T1000 (cell line): ENCODE data around the gene KDM4E.

Experiments
- DNase-seq: peaks from one replicate; lab custom pipeline; 2025; ENCODE audit warnings: mixed read lengths; lab: John Stamatoyannopoulos, UW

The KDM4E gene

DNA sequence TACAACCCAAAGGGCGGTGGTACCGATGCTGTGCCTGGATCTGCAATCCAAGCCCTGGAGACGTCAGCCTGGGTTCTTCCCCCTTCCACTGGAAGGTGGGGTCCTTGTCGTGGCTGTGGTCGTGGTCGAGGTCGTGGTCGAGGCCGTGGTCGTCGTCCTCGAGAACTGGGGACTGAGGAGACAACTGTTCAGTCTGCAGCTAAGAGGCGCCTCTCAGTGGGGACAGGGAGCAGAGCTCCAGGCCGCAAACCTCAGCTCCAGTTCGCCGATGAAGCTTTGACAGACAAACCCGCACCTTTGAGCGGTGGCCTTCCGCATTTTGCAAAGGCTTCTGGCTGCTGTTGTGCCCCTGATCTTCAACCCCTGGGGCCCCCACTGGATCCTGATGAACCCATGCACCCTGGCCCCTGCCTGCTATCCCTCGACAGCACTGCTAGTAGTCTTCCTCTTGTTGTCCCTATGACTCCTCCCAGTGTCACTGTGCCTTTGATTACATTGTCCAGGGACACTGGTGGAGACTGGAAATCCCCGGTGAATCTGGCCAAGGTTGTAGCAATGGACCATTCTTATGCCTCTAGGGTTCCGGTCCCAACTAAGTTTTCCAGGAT is 25.6 kb downstream of the KDM4E start:
- no peak for DNase-seq

DNA sequence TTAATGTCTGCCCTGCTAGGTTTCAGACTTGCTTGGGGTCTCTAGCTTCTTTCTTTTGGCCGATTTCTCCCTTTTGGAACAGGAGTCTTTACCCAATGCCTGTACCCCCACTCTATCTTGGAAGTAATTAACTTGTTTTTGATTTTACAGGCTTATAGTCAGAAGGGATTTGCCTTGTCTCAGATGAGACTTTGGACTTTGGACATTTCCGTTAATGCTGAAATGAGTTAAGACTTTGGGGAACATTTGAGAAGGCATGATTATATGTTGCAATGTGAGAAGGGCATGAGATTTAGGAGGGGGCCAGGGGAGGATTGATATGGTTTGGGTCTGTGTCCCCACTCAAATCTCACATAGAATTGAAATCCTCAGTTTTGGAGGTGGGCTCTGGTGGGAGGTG is 29.3 kb downstream of the KDM4E start:
- DNase-seq = no peak

DNA sequence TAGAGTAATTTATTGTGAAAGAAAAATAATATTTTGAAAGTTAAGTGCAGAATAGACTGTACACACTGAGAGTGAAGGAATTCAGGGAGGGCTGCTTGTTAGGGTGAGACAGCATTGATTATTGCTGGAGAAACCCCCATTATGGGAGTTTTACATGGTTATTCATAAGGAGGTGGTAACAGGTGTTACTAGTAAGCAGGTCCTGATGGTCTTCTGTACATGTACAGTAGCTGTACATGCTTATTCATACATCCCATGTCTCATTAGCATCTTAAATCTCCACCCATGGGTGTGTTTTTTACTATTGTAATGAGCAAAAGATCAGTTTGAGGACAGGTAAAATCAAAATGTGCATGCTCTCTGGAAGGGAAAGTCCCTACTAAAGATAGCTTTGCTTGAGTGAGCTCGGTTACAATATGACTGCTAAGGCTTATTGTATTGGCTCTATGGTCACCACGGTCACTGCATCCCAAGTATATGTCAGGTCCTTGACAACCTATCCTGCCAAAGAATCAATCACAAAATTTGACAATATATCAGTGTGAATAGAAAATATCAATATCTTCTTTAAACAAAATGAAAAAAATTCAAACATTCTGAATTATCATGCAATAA is 30.3 kb downstream of the KDM4E start:
- DNase-seq = no peak

DNA sequence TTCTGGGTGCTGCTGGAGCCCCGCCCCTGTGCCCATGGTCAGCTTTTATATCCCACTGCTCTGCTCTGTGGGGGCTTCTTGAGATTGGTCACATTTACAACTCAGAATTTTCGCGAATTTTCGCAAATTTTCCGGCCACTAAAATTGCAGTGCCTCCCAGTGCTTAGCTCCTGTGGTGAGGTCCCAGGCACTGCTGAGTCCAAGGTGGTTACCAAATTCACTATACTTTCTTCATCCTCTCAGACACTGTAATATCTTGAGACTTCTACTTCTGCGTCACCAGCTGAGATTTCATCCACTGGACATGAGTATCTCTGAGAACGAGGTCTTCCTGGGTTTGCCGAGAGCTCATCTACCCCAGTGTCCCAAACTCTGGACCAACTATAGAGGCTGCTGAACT is 32.9 kb downstream of the KDM4E start:
- no peak for DNase-seq

DNA sequence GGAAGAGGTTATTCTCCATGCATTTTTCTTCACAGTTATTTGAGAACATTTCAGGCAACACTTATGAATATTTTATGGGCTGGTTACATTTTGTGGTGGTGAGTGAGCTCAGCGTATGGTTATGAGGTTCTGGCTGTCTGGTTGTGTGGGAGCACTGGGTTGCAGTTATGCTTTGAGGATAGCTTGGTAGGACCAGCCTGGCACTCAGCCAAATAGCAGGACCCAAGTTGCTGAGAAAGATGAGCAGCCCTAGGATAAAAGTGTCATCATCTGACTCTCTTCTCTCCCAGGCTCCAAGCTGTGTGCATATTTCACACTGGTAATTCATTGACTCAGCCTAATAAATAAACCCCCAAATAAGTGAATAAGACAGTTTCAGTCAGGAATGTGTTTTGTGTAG is 33.6 kb downstream of the KDM4E start:
- DNase-seq = no peak

DNA sequence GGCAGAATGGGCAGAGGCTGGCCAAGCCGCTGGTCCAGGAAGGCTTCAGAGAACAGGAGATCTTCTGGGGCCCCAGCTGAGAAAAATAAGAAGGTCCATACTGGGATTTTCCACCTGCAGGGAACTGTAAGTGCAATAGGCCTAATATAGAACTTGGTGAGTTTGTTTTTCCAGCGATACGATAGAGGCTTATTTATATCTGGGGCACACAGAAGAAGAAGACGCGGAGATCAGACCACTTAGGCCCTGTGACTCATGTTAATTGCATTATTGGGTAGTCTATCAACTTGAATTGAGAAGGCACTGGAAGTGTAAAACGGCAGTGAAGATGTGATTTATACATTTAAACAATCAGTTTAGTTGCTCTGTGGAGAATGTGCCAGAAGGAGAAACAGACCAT is 34.0 kb downstream of the KDM4E start:
- no peak for DNase-seq

DNA sequence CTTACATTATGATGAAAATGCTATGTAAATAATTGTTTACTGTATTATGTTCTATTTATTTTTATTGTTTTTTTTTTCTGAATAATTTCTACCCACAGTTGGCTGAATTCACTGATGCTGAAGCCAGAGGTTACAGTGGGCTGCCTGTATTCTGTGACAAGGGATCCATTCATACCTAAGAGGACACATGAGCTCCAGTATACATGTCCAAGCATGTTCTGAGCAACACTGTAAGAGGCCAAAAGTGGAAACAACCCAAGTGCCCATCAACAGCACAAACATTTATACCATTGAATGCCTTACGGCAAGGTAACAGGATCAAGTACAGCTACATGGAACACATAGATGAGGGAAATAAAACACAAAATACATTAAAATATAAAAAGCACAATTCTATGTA is 40.3 kb downstream of the KDM4E start:
- DNase-seq = no peak

DNA sequence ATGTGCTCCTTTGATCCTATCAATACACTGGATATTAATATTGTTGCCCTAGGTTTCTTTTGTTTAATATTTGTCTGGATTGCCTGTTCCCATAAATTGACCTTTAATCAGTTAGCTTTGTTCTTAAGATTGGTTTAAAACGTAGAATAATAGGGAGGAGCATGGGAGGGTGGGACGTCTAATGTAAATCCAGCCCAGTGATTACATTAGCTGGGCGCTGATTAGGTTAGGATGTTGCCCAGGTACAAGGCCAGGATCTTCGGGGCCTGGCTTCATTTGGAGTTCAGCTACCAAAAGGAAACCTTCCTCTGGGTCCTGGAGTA is 41.6 kb downstream of the KDM4E start, which contains the start of gene SRSF8:
SRSF8 (plus strand) TSS at position 204 of the 323 bp plus-strand sequence. CDS start 308 bp downstream, outside the sequence.
- no peak for DNase-seq

DNA sequence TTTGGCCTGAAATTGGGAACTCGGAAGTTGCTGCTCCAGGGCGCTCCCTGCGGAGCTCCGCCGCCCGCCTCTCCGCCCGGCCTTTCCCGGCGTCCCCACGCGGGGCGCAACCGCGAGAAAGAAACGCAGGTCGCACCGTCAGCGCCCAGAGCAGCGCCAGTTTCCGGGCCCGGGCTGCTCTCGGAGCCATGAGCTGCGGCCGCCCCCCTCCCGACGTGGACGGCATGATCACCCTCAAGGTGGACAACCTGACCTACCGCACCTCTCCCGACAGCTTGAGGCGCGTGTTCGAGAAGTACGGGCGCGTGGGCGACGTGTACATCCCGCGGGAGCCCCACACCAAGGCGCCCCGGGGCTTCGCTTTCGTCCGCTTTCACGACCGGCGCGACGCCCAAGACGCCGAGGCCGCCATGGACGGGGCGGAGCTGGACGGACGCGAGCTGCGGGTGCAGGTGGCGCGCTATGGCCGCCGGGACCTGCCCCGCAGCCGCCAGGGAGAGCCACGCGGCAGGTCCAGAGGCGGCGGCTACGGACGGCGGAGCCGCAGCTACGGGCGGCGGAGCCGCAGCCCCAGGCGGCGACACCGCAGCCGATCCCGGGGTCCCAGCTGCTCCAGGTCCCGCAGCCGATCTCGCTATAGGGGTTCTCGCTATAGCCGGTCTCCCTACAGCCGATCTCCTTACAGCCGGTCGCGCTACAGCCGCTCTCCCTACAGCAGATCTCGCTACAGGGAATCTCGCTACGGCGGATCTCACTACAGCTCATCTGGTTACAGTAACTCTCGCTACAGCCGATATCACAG is 42.2 kb downstream of the KDM4E start:
- DNase-seq = peak; percentile 33

DNA sequence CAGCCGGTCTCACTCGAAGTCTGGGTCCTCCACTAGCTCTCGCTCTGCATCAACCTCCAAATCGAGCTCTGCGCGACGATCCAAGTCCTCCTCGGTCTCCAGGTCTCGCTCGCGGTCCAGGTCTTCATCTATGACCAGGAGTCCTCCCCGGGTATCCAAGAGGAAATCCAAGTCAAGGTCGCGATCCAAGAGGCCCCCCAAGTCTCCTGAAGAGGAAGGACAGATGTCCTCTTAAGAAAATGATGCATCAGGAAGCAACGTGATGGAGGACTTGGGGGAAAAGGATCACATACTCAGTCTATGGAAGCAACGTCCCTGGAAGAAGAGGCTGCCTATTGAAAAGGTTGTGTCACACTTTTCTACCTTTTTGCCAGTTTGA is 42.8 kb downstream of the KDM4E start:
- no peak for DNase-seq

DNA sequence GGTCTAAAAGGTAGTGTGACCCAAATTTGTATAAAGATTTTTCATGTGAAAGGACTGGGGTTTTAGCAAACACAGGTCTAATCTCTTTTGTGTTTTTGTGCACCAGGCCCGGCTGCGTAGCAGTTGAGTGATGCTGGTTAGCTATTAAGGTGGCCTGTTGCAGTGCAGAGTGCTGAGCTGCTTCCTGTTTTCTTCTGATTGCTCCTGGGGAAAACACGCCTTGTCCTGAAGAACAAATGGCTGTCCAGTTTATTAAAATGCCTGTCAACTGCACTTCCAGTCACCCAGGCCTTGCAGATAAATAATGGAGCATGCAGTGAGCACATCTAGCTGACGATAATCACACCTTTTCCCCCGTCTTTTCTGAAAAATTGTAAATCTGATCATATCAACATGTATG is 43.5 kb downstream of the KDM4E start:
- DNase-seq = peak; percentile 21

DNA sequence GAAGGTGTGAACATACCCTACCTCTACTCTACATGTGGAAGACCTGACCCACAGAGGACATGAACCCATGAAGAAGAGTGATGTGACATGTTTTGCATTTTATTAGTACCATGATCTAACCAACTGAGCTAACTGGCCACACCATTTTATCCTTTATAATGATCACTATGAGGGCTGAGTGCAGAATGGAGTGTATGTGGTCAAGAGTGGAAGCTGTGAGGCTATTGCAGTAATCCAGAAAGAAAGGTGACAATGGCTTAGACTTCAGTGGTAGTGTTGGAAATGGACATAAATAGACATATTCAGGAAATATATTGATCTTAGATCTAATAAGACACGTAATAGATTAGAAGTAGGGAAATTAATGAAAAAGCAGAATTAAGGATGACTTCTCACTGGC is 45.4 kb downstream of the KDM4E start:
- DNase-seq = no peak

DNA sequence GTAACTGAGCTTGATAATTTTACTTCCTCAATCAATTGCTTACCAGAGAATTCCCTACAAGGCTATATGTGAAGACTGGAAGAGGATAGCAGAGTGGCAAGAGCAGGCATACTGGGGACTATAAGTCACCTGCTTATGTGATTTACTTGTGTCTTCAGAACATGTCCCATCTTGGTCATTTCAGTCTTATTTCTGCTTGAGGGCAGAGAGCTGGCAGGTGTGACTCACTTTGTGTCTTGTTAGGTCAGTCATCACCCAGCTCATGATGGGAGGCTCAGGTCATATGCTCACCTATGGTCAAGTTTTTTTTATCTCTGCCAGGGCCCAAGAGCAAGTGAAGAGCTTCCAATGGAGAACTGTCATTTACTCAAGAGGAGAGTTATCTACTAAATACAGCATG is 47.9 kb downstream of the KDM4E start:
- DNase-seq = no peak

DNA sequence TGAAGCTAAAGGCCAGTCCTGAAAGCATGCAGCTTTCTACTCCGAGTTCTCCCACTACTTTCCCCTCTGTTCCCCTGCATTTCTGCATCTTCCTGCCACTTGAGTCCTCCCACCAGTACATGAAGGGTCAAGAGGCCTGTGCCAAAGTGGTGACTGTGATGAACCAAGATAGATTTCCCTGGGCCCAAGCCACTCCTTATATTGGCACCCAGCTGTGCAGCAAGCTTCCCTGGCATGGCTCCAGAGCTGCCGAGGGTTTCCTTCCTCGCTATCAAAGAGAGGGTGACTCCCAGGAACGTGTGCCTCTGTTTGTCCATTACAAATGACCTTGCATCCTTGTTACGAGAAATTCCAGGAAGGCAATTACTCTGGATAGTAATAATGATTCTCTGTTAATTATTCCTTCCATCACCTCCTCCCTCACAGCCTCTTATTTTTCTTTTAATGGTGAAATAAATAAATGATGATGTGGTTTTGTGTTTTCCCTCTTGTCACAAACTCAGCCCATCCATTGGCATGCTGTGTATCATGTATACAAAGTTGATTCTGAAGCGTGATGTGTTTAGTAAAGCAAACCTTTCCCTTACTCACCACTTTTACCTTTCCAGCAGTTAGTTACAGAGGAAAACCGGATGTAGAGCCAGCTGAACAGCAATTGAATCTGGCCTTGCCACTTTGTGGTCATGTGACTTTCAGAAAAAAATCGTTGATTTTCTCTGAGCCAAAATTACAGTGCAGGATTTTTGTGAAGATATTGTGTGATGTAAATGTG is 49.9 kb downstream of the KDM4E start:
- DNase-seq = no peak

DNA sequence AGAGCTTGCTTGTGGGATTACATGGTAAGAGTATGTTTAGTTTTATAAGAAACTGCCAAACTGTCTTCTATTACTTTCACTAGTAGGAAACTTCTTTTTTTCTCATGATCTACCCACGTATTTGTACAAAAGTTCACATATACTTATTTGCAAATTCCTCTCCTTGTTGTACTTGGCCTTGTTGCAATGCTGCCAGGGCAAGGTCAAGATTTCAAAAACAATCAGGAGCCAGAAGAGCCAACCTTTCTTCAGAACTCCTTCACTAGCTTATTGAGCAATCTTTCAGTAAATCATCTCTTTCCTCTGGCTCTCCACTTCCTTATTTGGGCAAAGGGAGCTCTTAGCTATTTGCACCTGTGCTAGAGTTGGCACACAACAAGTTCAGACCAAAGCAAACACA is 51.4 kb downstream of the KDM4E start:
- no peak for DNase-seq

DNA sequence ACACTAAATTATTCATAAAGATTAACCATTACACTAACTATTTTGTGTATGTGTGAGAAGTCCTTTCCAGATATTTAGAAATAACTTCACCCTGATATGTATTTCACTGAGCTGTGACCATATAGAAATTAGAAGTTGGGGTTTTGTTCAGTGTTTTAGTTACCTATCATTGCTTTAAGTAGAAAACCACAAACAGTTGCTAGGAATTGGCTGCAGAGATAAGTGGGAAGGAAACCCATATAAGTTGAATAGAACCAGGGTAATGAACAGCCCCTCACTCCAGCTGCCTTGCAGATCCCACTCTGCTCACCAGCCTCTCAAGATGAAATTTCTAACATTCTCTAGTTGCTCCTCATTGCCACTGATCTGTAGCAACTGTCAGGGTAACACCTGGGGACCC is 51.9 kb downstream of the KDM4E start:
- no peak for DNase-seq
